ENCODE measurements around the gene SP110. TPM values are rescaled to one million over a fixed set of nuclear protein-coding genes. Genes with fewer than 3 reads are reported as not detected.

Gene SP110
- total RNA-seq, 4 donors from 2014 or later, result 13.3 to 61.3 (median 28.7) TPM

GRCh38 chr2:230144355-230144754 lies 75.4 kb downstream of the SP110 start:
- DNase-seq (ENCODE audit: low spot score), result no peak
- no peak for ATAC-seq (ENCODE audit: low FRiP score)
- TF ChIP-seq CTCF (IDR thresholded peaks at IDR 0.05), result no peak

- ATAC-seq (ENCODE audit: low FRiP score) (no peak), DNase-seq (ENCODE audit: low spot score) (no peak)
- TF ChIP-seq CTCF (IDR thresholded peaks at IDR 0.05), result no peak
These were observed 79.1 kb downstream of the SP110 start for GRCh38 chr2:230140667-230141066.

GRCh38 chr2:230137902-230138539 lies 81.8 kb downstream of the SP110 start:
- no peak for DNase-seq (ENCODE audit: low spot score)
- TF ChIP-seq CTCF (IDR thresholded peaks at IDR 0.05), result no peak

GRCh38 chr2:230135130-230135525 lies 84.7 kb downstream of the SP110 start:
- ATAC-seq (ENCODE audit: low FRiP score) (no peak), DNase-seq (ENCODE audit: low spot score) (no peak)
- TF ChIP-seq CTCF (IDR thresholded peaks at IDR 0.05), result no peak

More at GRCh38 chr2:230137902-230138539, 81.8 kb downstream of the SP110 start:
- ATAC-seq (ENCODE audit: low FRiP score), result no peak

GRCh38 chr2:230134496-230135129 lies 85.2 kb downstream of the SP110 start:
- ATAC-seq (ENCODE audit: low FRiP score) (no peak), DNase-seq (ENCODE audit: low spot score) (no peak)
- no peak for TF ChIP-seq CTCF (IDR thresholded peaks at IDR 0.05)

GRCh38 chr2:230131366-230131765 lies 88.4 kb downstream of the SP110 start:
- ATAC-seq (ENCODE audit: low FRiP score) (no peak), DNase-seq (ENCODE audit: low spot score) (no peak)
- TF ChIP-seq CTCF (IDR thresholded peaks at IDR 0.05), result no peak
